K562 (cell line): ENCODE results near the gene LRRC75A. TPM values are rescaled to one million over a fixed set of nuclear protein-coding genes. Genes with fewer than 3 reads are reported as not detected.
A peak's percentile ranks its signal among the peaks of the same experiment; 100 is the strongest.

Experiments used
- ATAC-seq: fragments of 200-7000 bp; cut with Tn5 transposase; 3 replicates; pipeline ENCODE4 v1.9.1; 2020; ENCODE audit warnings: moderate library complexity
- BruUV-seq: library from RNA; stranded (reverse); fragments of 400-500 nt; replicated peaks from 2 replicates; lab custom pipeline; 2021; lab: Mats Ljungman, UMichigan
- CTCF ChIA-PET: fragments of 300-600 bp; formaldehyde crosslinking; extraction: SDS; loops from one replicate; lab custom pipeline; 2021; ENCODE audit warnings: low intra/inter-chr PET ratio; lab: Yijun Ruan, JAX
- POLR2A ChIA-PET: fragments of 300-600, 350-650 bp; sonication (Branson Sonifier 250); formaldehyde crosslinking; extraction: SDS; loops from one replicate; lab custom pipeline; 2021; ENCODE audit warnings: antibody characterized with exemption, inconsistent platforms; lab: Yijun Ruan, JAX
- DNase-seq, 4 experiments: peaks; one replicate each; pipeline versions ENCODE4 v3.0.0 to v3.0.0-alpha.2; 2011 to 2018; ENCODE audit warnings: low spot score in 3 of 4, mixed read lengths in 3 of 4; ENCODE audit errors: extremely low read depth in 1 of 4
- FAIRE-seq: peaks from 2 replicates; lab custom pipeline; 2011; peaks lifted over from hg19 to GRCh38; lab: Jason Lieb, UNC
- H2AFZ ChIP-seq: 2 replicates; pipeline ENCODE4 v1.6.0; 2011; ENCODE audit warnings: low read depth, low read length, control low read depth, inconsistent platforms
- H3K27ac ChIP-seq: fragments of 200-600 bp; 3 replicates; pipeline ENCODE4 v1.8.0; 2011; ENCODE audit warnings: low read depth, mild to moderate bottlenecking, control low read depth, inconsistent platforms, low read length, moderate library complexity, mixed read lengths; ENCODE audit errors: extremely low read depth
- H3K27me3 ChIP-seq, 2 experiments: fragments of 300-600 bp in 1 of 2; 2 replicates in 1 of 2; 3 replicates in 1 of 2; pipeline versions ENCODE4 v1.6.0 to v1.8.0; 2011; ENCODE audit warnings: inconsistent platforms in 2 of 2, low read length in 2 of 2, mild to moderate bottlenecking in 1 of 2, mixed read lengths in 1 of 2, moderate library complexity in 1 of 2; ENCODE audit not compliant: control insufficient read depth in 2 of 2, insufficient read depth in 2 of 2
- H3K36me3 ChIP-seq: fragments of 300-600 bp; 3 replicates; pipeline ENCODE4 v1.8.0; 2011; ENCODE audit warnings: mild to moderate bottlenecking, low read length, inconsistent platforms; ENCODE audit not compliant: control insufficient read depth, insufficient read depth
- H3K4me1 ChIP-seq, 2 experiments: fragments of 200-600 bp in 1 of 2; replicated peaks in 1 of 2; 2 replicates in 1 of 2; 3 replicates in 1 of 2; pipeline versions ENCODE4 v1.5.1 to v1.8.0; 2011; ENCODE audit warnings: inconsistent platforms in 2 of 2, low read length in 2 of 2, mild to moderate bottlenecking in 1 of 2, mixed read lengths in 1 of 2, moderate library complexity in 1 of 2; ENCODE audit not compliant: control insufficient read depth in 2 of 2, insufficient read depth in 2 of 2
- H3K4me2 ChIP-seq: 2 replicates; pipeline ENCODE4 v1.6.1; 2011; ENCODE audit warnings: low read length, control low read depth, inconsistent platforms, mixed read lengths; ENCODE audit not compliant: insufficient read depth
- H3K4me3 ChIP-seq: fragments of 200-600 bp; sonication (generic), shearing (Covaris generic); 2 replicates; pipeline ENCODE4 v1.5.1; 2016; ENCODE audit warnings: control low read depth, inconsistent platforms
- H3K79me2 ChIP-seq: fragments of 200-600 bp; 3 replicates; pipeline ENCODE4 v1.8.0; 2011; ENCODE audit warnings: low read length, inconsistent platforms; ENCODE audit not compliant: control insufficient read depth, insufficient read depth
- H3K9ac ChIP-seq, 2 experiments: 2 replicates each; pipeline versions ENCODE4 v1.6.0 to v1.6.1; 2011; ENCODE audit warnings: low read depth in 2 of 2, low read length in 2 of 2, control low read depth in 1 of 2, inconsistent platforms in 1 of 2, mild to moderate bottlenecking in 1 of 2, mixed read lengths in 1 of 2; ENCODE audit not compliant: insufficient read depth in 1 of 2
- H3K9me1 ChIP-seq: one replicate; pipeline ENCODE4 v1.6.0; 2011; ENCODE audit warnings: inconsistent platforms, mild to moderate bottlenecking, low read length, moderate library complexity; ENCODE audit not compliant: control insufficient read depth, insufficient read depth
- H3K9me3 ChIP-seq: replicated peaks from 2 replicates; pipeline ENCODE4 v1.5.1; 2011; ENCODE audit warnings: low read depth, low read length, inconsistent platforms; ENCODE audit not compliant: control insufficient read depth, insufficient read depth
- H4K20me1 ChIP-seq: replicated peaks from 2 replicates; pipeline ENCODE4 v1.6.1; 2011; ENCODE audit warnings: low read length, inconsistent platforms, mixed read lengths; ENCODE audit not compliant: control insufficient read depth, insufficient read depth
- BRCA1 ChIP-seq, 2 experiments: fragments of 450-650 bp in 1 of 2; sonication (generic) in 1 of 2; formaldehyde crosslinking in 1 of 2; IDR thresholded peaks; 2 replicates each; pipeline versions ENCODE4 v1.5.0 to v1.6.1; 2017 to 2020; ENCODE audit warnings: mild to moderate bottlenecking in 1 of 2, missing genetic modification reagents in 1 of 2
- IFI16 ChIP-seq: fragments of 250-450 bp; sonication (Bioruptor Pico); IDR thresholded peaks from 2 replicates; pipeline ENCODE4 v2.1.2; 2022; ENCODE audit warnings: mild to moderate bottlenecking, inconsistent platforms
- RBM25 ChIP-seq: fragments of 200-400 bp; formaldehyde crosslinking; IDR thresholded peaks from 2 replicates; pipeline ENCODE4 v1.6.1; 2018; ENCODE audit warnings: low read length, low read depth, moderate library complexity; ENCODE audit not compliant: severe bottlenecking
- ZFP36 ChIP-seq: fragments of 150-350 bp; IDR thresholded peaks from 2 replicates; pipeline ENCODE4 v1.6.1; 2018; ENCODE audit warnings: low read length, low read depth; ENCODE audit not compliant: partially characterized antibody
- WGBS: fragments of 100-300 bp; shearing (Covaris generic); methylation state at CpG from one replicate; pipeline ENCODE4 v1.1.6; 2016; ENCODE audit warnings: low coverage, mixed read lengths; ENCODE audit not compliant: insufficient coverage; ENCODE audit errors: missing lambda C conversion rate; 5-methylcytosine and 5-hydroxymethylcytosine counted together
- in situ Hi-C: fragments of 300-500 bp; cut with MboI; formaldehyde crosslinking; loops from 4 replicates; pipeline ENCODE4 v1.15.0; 2018; ENCODE audit warnings: inconsistent platforms, mixed read lengths
- intact Hi-C: fragments of 100-400 bp; cut with micrococcal nuclease; formaldehyde crosslinking; loops from 2 replicates; pipeline ENCODE4 v1.14.2; 2022
- polyA plus RNA-seq, 8 experiments: library from polyadenylated mRNA; depleted of rRNA in 4 of 8; stranded (reverse) in 5 of 8; unstranded in 3 of 8; fragments of >200 nt; fragmentation: Nextera tagmentation in 2 of 8; fragmentation: Illumina TruSeq in 1 of 8; extraction: Ambion mirVana in 2 of 8; extraction: Trizol in 1 of 8; gene quantifications; 2 replicates each; pipeline versions ENCODE4 v1.2.1 to v1.2.3, GENCODE V29; 2011 to 2014; ENCODE audit warnings: inconsistent platforms in 1 of 8, missing spikeins in 1 of 8
- total RNA-seq, 7 experiments: library from RNA; depleted of rRNA in 6 of 7; stranded (reverse); fragments of >200 nt in 6 of 7; fragmentation: Illumina TruSeq in 2 of 7; extraction: Trizol in 2 of 7; gene quantifications; 2 replicates each; pipeline versions ENCODE4 v1.2.1 to v1.2.3, GENCODE V29; 2011 to 2021; ENCODE audit warnings: low replicate concordance in 1 of 7

Gene LRRC75A
- total and polyA plus RNA-seq, 9 of the 15 experiments (the other 6 are each of a cell fraction or from before 2014, with no cell fraction given): 0.04 to 0.34 (median 0.08) TPM; not detected in 5

DNA sequence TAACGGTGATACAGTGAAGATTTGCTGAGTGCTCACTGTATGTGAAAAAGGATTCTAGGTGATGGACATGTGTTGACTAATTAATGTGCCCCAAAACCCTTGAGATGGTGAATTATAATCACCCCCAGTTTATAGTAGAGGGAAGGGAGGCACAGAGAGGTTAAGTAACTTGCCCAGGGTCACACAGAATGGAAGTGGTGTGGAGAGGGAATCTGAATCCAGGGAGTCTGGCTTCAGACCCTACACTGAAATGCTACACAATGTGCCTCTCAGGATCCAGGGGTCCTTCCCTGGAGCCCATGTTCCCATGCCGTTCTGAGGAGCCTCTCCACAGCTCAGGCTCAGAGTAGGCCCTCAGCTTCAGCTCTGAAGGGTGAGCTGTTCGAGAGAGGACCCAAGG, 65.0 kb downstream of the LRRC75A start:
- Histone ChIP-seq H3K9ac (no peak overlapping the region), H2AFZ (no peak overlapping the region), H3K79me2 (no peaks in the 10 kb centered on the region; the same call in 2 of the 3 replicates), H3K36me3 (peaks cover 59% of the 10 kb centered on the region; the same call in 2 of the 3 replicates), H3K9me1 (no peaks in the 10 kb centered on the region), H3K4me2 (no peak overlapping the region), H3K27ac (no peak overlapping the region), H3K9me3 (no peaks in the 10 kb centered on the region)
- WGBS: 67% methylated on average over 1 of the region's 3 CpGs
- no peak for FAIRE-seq
- CTCF ChIA-PET: no interaction called here
- in situ Hi-C loops: no loop called here
- POLR2A ChIA-PET: interaction anchor here (1.0 to 2.3 kb wide), 4 partner anchors 8 to 12 kb away, joined by 4 to 26 read pairs (median 5); partner anchors contain the start of gene TRPV2
- TF ChIP-seq BRCA1 (IDR thresholded peaks at IDR 0.05): no peak
- TF ChIP-seq BRCA1 (CRISPR knock-in tag; IDR thresholded peaks at IDR 0.05): no peak
- peak; percentile 74 for TF ChIP-seq ZFP36
- peak; percentile 65 for TF ChIP-seq RBM25
- TF ChIP-seq IFI16: no peak
- TF ChIP-seq, all 486 proteins: peak for 2
- H4K20me1 ChIP-seq: no peaks in the 10 kb centered on the region
- no TSS peak for BruUV-seq
- no peak for DNase-seq
- peaks cover 3 to 5% of the 10 kb centered on the region in 2 experiments; a peak in 3 of 5 replicates for H3K4me1 ChIP-seq
- intact Hi-C loops: no loop called here
- no peak overlapping the region for H3K4me3 ChIP-seq
- no peak for ATAC-seq
- H3K27me3 ChIP-seq: no peaks in the 10 kb centered on the region
